HCT116 (cell line): ENCODE data around the gene HMG20A. TPM values are rescaled to one million over a fixed set of nuclear protein-coding genes. Genes with fewer than 3 reads are reported as not detected.

Source experiments
- ATAC-seq: fragments of 200-7000 bp; cut with Tn5 transposase; 2 replicates; pipeline ENCODE4 v1.9.1; 2020; ENCODE audit warnings: mild to moderate bottlenecking, moderate library complexity
- BruUV-seq: library from RNA; stranded (reverse); fragments of 400-500 nt; replicated peaks from 2 replicates; lab custom pipeline; 2021; lab: Mats Ljungman, UMichigan
- CTCF ChIA-PET: fragments of 300-600 bp; sonication (Branson Sonifier 250); formaldehyde crosslinking; loops from one replicate; lab custom pipeline; 2021; ENCODE audit warnings: antibody characterized with exemption; lab: Charles Lee
- POLR2A ChIA-PET: fragments of 300-600, 350-600 bp; sonication (Branson Sonifier 250); formaldehyde crosslinking; loops from one replicate; lab custom pipeline; 2021; ENCODE audit warnings: antibody characterized with exemption; lab: Charles Lee
- RAD21 ChIA-PET, 2 experiments: fragments of 300-600 bp; sonication (Branson Sonifier 250); formaldehyde crosslinking; loops; one replicate each; lab custom pipeline; 2023; ENCODE audit warnings: low total read pairs in 2 of 2; ENCODE audit not compliant: uncharacterized antibody in 2 of 2, unreplicated experiment in 2 of 2, low non-redundant PET in 1 of 2; lab: Charles Lee
- DNase-seq: peaks from one replicate; pipeline ENCODE4 v3.0.0-alpha.2; 2010; ENCODE audit warnings: low read depth, low spot score
- H2AFZ ChIP-seq: fragments of 200-600 bp; shearing (Covaris generic), sonication (generic); 2 replicates; pipeline ENCODE4 v1.6.1; 2017; ENCODE audit warnings: low read depth, mixed run types, mixed read lengths, antibody characterized with exemption, low read length; ENCODE audit not compliant: poor library complexity, severe bottlenecking
- H3K27ac ChIP-seq: 2 replicates; pipeline ENCODE4 v1.5.1; 2012; ENCODE audit warnings: low read depth, low read length
- H3K27me3 ChIP-seq: fragments of 200-600 bp; sonication (generic); 2 replicates; pipeline ENCODE4 v1.6.1; 2016; ENCODE audit warnings: mixed run types, low read length, mixed read lengths; ENCODE audit not compliant: insufficient read depth
- H3K36me3 ChIP-seq, 2 experiments: fragments of 200-500 bp in 1 of 2; fragments of 200-600 bp in 1 of 2; sonication (Bioruptor generic) in 1 of 2; sonication (generic) in 1 of 2; 2 replicates each; pipeline versions ENCODE4 v1.5.1 to v1.6.1; 2014 to 2016; ENCODE audit warnings: low read length in 2 of 2, inconsistent platforms in 1 of 2, mixed read lengths in 1 of 2, mixed run types in 1 of 2; ENCODE audit not compliant: insufficient read depth in 2 of 2, control insufficient read depth in 1 of 2
- H3K4me1 ChIP-seq, 2 experiments: fragments of 200-600 bp in 1 of 2; sonication (generic) in 1 of 2; 2 replicates each; pipeline versions ENCODE4 v1.5.1 to v1.6.1; 2012 to 2017; ENCODE audit warnings: low read length in 2 of 2, inconsistent platforms in 1 of 2, mild to moderate bottlenecking in 1 of 2, mixed read lengths in 1 of 2, mixed run types in 1 of 2, moderate library complexity in 1 of 2; ENCODE audit not compliant: insufficient read depth in 2 of 2, control insufficient read depth in 1 of 2
- H3K4me2 ChIP-seq: fragments of 200-600 bp; sonication (generic); 2 replicates; pipeline ENCODE4 v1.6.1; 2017; ENCODE audit warnings: mixed run types, low read length, mixed read lengths
- H3K4me3 ChIP-seq, 2 experiments: fragments of 200-600 bp in 1 of 2; sonication (generic) in 1 of 2; replicated peaks in 1 of 2; 2 replicates each; pipeline ENCODE4 v1.5.1; 2011 to 2016; ENCODE audit warnings: low read length in 2 of 2, control low read depth in 1 of 2, low read depth in 1 of 2, mild to moderate bottlenecking in 1 of 2, mixed read lengths in 1 of 2, mixed run types in 1 of 2
- H3K79me2 ChIP-seq: fragments of 200-600 bp; sonication (generic); 2 replicates; pipeline ENCODE4 v1.6.1; 2017; ENCODE audit warnings: mild to moderate bottlenecking, mixed run types, low read length, moderate library complexity, mixed read lengths; ENCODE audit not compliant: insufficient read depth
- H3K9ac ChIP-seq: fragments of 200-600 bp; sonication (generic); 2 replicates; pipeline ENCODE4 v1.6.1; 2016; ENCODE audit warnings: low read length, mixed read lengths
- H3K9me2 ChIP-seq: fragments of 200-600 bp; sonication (generic), shearing (Covaris generic); 2 replicates; pipeline ENCODE4 v1.6.1; 2017; ENCODE audit warnings: mixed run types, mild to moderate bottlenecking, moderate library complexity; ENCODE audit not compliant: insufficient read depth
- H3K9me3 ChIP-seq, 2 experiments: fragments of 200-500 bp in 1 of 2; fragments of 200-600 bp in 1 of 2; sonication (Bioruptor generic) in 1 of 2; sonication (generic) in 1 of 2; 2 replicates each; pipeline ENCODE4 v1.6.1; 2014 to 2017; ENCODE audit warnings: low read length in 2 of 2, mixed read lengths in 2 of 2, inconsistent platforms in 1 of 2, low read depth in 1 of 2, mild to moderate bottlenecking in 1 of 2, mixed run types in 1 of 2, moderate library complexity in 1 of 2; ENCODE audit not compliant: control insufficient read depth in 1 of 2, insufficient read depth in 1 of 2
- H4K20me1 ChIP-seq: fragments of 200-600 bp; sonication (generic), shearing (Covaris generic); 2 replicates; pipeline ENCODE4 v1.6.1; 2017; ENCODE audit warnings: mixed run types, mild to moderate bottlenecking, moderate library complexity; ENCODE audit not compliant: insufficient read depth
- CEBPB ChIP-seq: IDR thresholded peaks from 2 replicates; pipeline ENCODE4 v1.6.1; 2012; ENCODE audit warnings: low read depth
- EGR1 ChIP-seq: IDR thresholded peaks from 2 replicates; pipeline ENCODE4 v1.6.1; 2012; ENCODE audit warnings: low read depth
- FOSL1 ChIP-seq: IDR thresholded peaks from 2 replicates; pipeline ENCODE4 v1.6.1; 2012; ENCODE audit warnings: low read depth
- POLR2A ChIP-seq: IDR thresholded peaks from 2 replicates; pipeline ENCODE4 v1.7.0; 2011; ENCODE audit warnings: borderline replicate concordance; ENCODE audit not compliant: insufficient read depth, insufficient read length; ENCODE audit errors: extremely low read depth
- POLR2AphosphoS5 ChIP-seq: IDR thresholded peaks from 2 replicates; pipeline ENCODE4 v1.6.1; 2011; ENCODE audit warnings: mild to moderate bottlenecking, low read depth, low read length, moderate library complexity
- REST ChIP-seq: IDR thresholded peaks from 2 replicates; pipeline ENCODE4 v1.6.1; 2012; ENCODE audit warnings: low read depth
- TCF7L2 ChIP-seq: IDR thresholded peaks from 2 replicates; pipeline ENCODE4 v1.7.0; 2011; ENCODE audit warnings: borderline replicate concordance, inconsistent platforms; ENCODE audit not compliant: insufficient read depth, insufficient read length; ENCODE audit errors: extremely low read depth
- ZBTB33 ChIP-seq: IDR thresholded peaks from 2 replicates; pipeline ENCODE4 v1.6.1; 2011; ENCODE audit warnings: mild to moderate bottlenecking, low read length, moderate library complexity; ENCODE audit not compliant: insufficient replicate concordance; ENCODE audit errors: extremely low read depth
- ZFX ChIP-seq: fragments of 450-650 bp; IDR thresholded peaks from 2 replicates; pipeline ENCODE4 v1.6.1; 2017
- intact Hi-C: fragments of 100-400 bp; cut with micrococcal nuclease; formaldehyde crosslinking; loops from 2 replicates; pipeline ENCODE4 v1.10.0; 2022
- total RNA-seq: library from RNA; stranded (reverse); gene quantifications from one replicate; pipeline ENCODE4 v1.2.1, GENCODE V29; 2021; ENCODE audit not compliant: unreplicated experiment

HMG20A gene
- total RNA-seq, 1 experiment from 2014 or later = 37.7 TPM

DNA sequence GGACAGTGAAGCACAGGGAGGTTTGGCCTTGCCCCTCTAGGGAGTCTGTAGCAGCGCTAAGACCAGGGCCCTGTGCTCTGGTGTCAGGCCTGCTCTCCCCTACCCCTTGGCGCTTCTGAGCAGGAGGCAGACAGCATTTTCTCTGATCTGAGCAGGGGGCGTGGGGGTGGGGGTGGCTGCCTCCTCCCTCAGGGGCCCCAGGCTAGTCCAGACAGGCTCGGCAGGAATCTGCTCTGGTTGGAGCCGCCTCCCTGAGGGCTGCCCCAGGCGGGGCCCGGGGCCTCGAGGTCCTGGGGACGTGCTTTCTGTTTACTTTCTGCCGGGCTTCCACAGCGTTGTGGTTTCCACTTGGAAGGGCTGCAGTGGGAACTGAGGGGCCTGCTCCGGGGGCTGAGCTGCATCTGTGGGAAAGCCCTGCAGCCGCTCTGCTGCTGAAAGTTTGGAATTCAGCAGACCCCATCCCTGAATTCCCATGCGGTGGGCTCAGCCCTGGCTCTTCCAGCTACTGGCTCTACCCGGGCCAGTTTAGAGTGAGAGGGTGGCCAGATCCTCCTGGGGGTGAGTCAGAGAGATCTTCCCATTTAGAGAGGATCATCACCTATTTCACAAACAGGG, 106.6 kb downstream of the HMG20A start:
- TF ChIP-seq FOSL1 (no peak), TCF7L2 (no peak), ZBTB33 (no peak), POLR2AphosphoS5 (no peak), REST (no peak), POLR2A (no peak), EGR1 (no peak), CEBPB (no peak), ZFX (no peak)
- H3K4me2 ChIP-seq = no peak overlapping the region
- POLR2A ChIA-PET = no interaction called here
- H3K27me3 ChIP-seq = no peaks in the 10 kb centered on the region
- H3K4me3 ChIP-seq = no peak overlapping the region
- ATAC-seq (peak; percentile 31; the same call in 1 of the 2 replicates), DNase-seq (no peak)
- no peaks in the 10 kb centered on the region for H3K9me2 ChIP-seq
- no peaks in the 10 kb centered on the region for H3K36me3 ChIP-seq
- H3K79me2 ChIP-seq = no peaks in the 10 kb centered on the region
- no TSS peak for BruUV-seq
- RAD21 ChIA-PET = no interaction called here
- CTCF ChIA-PET = no interaction called here
- no peaks in the 10 kb centered on the region for H3K9me3 ChIP-seq
- H4K20me1 ChIP-seq = no peaks in the 10 kb centered on the region
- no peak overlapping the region for H2AFZ ChIP-seq
- H3K9ac ChIP-seq = no peak overlapping the region
- intact Hi-C loops = no loop called here
- no peak overlapping the region for H3K27ac ChIP-seq
- H3K4me1 ChIP-seq = peaks cover 8 to 9% of the 10 kb centered on the region in 2 experiments; a peak in 3 of 4 replicates
